Keratinocyte (primary cell): ENCODE data around the gene SYNM.

Experiments used
- EZH2 ChIP-seq: IDR thresholded peaks from one replicate; pipeline ENCODE4 v1.6.1; 2012; ENCODE audit warnings: inconsistent platforms, mild to moderate bottlenecking, low read length, moderate library complexity
- TF ChIP-seq, protein P1 (sequence below), 3 experiments: IDR thresholded peaks in 1 of 3; conservative IDR thresholded peaks in 1 of 3; optimal IDR thresholded peaks in 1 of 3; 2 replicates in 2 of 3; 3 replicates in 1 of 3; pipeline versions ENCODE3 to v1.5.1; 2011; ENCODE audit warnings: low read length in 3 of 3, mild to moderate bottlenecking in 3 of 3, moderate library complexity in 2 of 3, control low read depth in 1 of 3, inconsistent platforms in 1 of 3; ENCODE audit not compliant: insufficient read depth in 2 of 3; ENCODE audit errors: extremely low read depth in 1 of 3

DNA sequence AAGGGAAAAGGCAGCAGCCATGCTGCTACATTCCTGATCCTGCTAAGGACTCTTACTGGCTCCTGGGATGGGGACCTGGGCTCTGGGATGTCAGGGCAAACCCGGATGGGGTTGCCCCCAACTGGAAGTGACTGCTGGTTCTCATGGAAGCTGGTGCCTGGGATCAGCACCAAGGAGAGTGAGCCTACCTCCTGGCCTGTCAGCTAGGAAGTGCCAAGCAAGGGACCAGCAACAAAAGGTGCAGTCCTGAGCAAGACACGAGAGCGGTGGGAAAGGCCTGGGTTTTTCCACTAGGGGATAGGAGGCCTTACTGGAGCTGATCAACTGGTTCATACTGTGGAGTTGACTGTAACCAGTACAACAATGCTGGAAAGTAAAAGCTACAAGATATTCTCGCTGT lies 47.9 kb upstream of the SYNM start:
- TF ChIP-seq, protein P1, sequence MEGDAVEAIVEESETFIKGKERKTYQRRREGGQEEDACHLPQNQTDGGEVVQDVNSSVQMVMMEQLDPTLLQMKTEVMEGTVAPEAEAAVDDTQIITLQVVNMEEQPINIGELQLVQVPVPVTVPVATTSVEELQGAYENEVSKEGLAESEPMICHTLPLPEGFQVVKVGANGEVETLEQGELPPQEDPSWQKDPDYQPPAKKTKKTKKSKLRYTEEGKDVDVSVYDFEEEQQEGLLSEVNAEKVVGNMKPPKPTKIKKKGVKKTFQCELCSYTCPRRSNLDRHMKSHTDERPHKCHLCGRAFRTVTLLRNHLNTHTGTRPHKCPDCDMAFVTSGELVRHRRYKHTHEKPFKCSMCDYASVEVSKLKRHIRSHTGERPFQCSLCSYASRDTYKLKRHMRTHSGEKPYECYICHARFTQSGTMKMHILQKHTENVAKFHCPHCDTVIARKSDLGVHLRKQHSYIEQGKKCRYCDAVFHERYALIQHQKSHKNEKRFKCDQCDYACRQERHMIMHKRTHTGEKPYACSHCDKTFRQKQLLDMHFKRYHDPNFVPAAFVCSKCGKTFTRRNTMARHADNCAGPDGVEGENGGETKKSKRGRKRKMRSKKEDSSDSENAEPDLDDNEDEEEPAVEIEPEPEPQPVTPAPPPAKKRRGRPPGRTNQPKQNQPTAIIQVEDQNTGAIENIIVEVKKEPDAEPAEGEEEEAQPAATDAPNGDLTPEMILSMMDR (optimal IDR thresholded peaks at IDR 0.05 in 1 of 3, IDR thresholded peaks at IDR 0.05 in 1 of 3, conservative IDR thresholded peaks at IDR 0.05 in 1 of 3; ENCODE audit: extremely low read depth in 1 of 3, insufficient read depth in 2 of 3, low read length in 3 of 3): no peak
- TF ChIP-seq EZH2: no peak
